Trophoblast cell (in vitro differentiated cells and primary cell): ENCODE data around the gene MSL1.

Experiments used
- DNase-seq, 2 donors: peaks; one replicate each; pipeline ENCODE4 v3.0.0-alpha.2; 2016
- H2AFZ ChIP-seq: 2 replicates; pipeline ENCODE4 v1.6.1; 2013; ENCODE audit warnings: low read length, moderate library complexity, mild to moderate bottlenecking; ENCODE audit not compliant: insufficient read depth, poor library complexity
- H2AK5ac ChIP-seq: 2 replicates; pipeline ENCODE4 v1.6.1; 2013; ENCODE audit warnings: mild to moderate bottlenecking, low read length
- H2BK120ac ChIP-seq: 2 replicates; pipeline ENCODE4 v1.6.1; 2013; ENCODE audit warnings: low read length, mild to moderate bottlenecking, moderate library complexity; ENCODE audit not compliant: insufficient read depth, poor library complexity
- H2BK12ac ChIP-seq: 2 replicates; pipeline ENCODE4 v1.6.1; 2013; ENCODE audit warnings: mild to moderate bottlenecking, low read length, moderate library complexity
- H2BK5ac ChIP-seq: 2 replicates; pipeline ENCODE4 v1.6.1; 2013; ENCODE audit warnings: low read length, low read depth, moderate library complexity, mild to moderate bottlenecking; ENCODE audit not compliant: poor library complexity
- H3K14ac ChIP-seq: 2 replicates; pipeline ENCODE4 v1.6.1; 2013; ENCODE audit warnings: mild to moderate bottlenecking, low read length
- H3K18ac ChIP-seq: 2 replicates; pipeline ENCODE4 v1.6.1; 2013; ENCODE audit warnings: mild to moderate bottlenecking, low read length
- H3K23ac ChIP-seq: 2 replicates; pipeline ENCODE4 v1.6.1; 2013; ENCODE audit warnings: low read length
- H3K27ac ChIP-seq: 2 replicates; pipeline ENCODE4 v1.5.1; 2013; ENCODE audit warnings: low read depth, mild to moderate bottlenecking, inconsistent platforms, low read length, moderate library complexity
- H3K27me3 ChIP-seq: 2 replicates; pipeline ENCODE4 v1.6.1; 2013; ENCODE audit warnings: inconsistent platforms, mild to moderate bottlenecking, low read length, moderate library complexity; ENCODE audit not compliant: insufficient read depth
- H3K36me3 ChIP-seq, 2 experiments: 1 replicate in 1 of 2; 2 replicates in 1 of 2; pipeline ENCODE4 v1.6.1; 2013; ENCODE audit warnings: low read length in 2 of 2, mild to moderate bottlenecking in 2 of 2, moderate library complexity in 1 of 2; ENCODE audit not compliant: insufficient read depth in 2 of 2, control insufficient read depth in 1 of 2
- H3K4ac ChIP-seq: 2 replicates; pipeline ENCODE4 v1.6.1; 2013; ENCODE audit warnings: low read depth, mild to moderate bottlenecking, low read length, moderate library complexity
- H3K4me1 ChIP-seq, 2 experiments: 1 replicate in 1 of 2; 2 replicates in 1 of 2; pipeline ENCODE4 v1.6.1; 2013; ENCODE audit warnings: low read length in 2 of 2, mild to moderate bottlenecking in 2 of 2, moderate library complexity in 1 of 2; ENCODE audit not compliant: insufficient read depth in 2 of 2, control insufficient read depth in 1 of 2
- H3K4me2 ChIP-seq: 2 replicates; pipeline ENCODE4 v1.6.1; 2013; ENCODE audit warnings: inconsistent platforms, mild to moderate bottlenecking, low read length, moderate library complexity
- H3K4me3 ChIP-seq: 2 replicates; pipeline ENCODE4 v1.5.1; 2013; ENCODE audit warnings: mild to moderate bottlenecking, low read depth, low read length, inconsistent platforms
- H3K79me1 ChIP-seq: one replicate; pipeline ENCODE4 v1.6.1; 2013; ENCODE audit warnings: low read length
- H3K79me2 ChIP-seq: 2 replicates; pipeline ENCODE4 v1.6.1; 2013; ENCODE audit warnings: low read length, mild to moderate bottlenecking; ENCODE audit not compliant: control insufficient read depth, insufficient read depth, poor library complexity
- H3K9ac ChIP-seq: 2 replicates; pipeline ENCODE4 v1.6.1; 2013; ENCODE audit warnings: mild to moderate bottlenecking, low read length
- H3K9me3 ChIP-seq: 2 replicates; pipeline ENCODE4 v1.6.1; 2013; ENCODE audit warnings: low read depth, mild to moderate bottlenecking, control low read depth, inconsistent platforms, low read length; ENCODE audit not compliant: insufficient read depth
- H4K12ac ChIP-seq: 2 replicates; pipeline ENCODE4 v1.6.1; 2013; ENCODE audit warnings: low read depth, mild to moderate bottlenecking, low read length, moderate library complexity
- H4K8ac ChIP-seq: 2 replicates; pipeline ENCODE4 v1.6.1; 2013; ENCODE audit warnings: low read depth, mild to moderate bottlenecking, low read length, moderate library complexity
- H4K91ac ChIP-seq: one replicate; pipeline ENCODE4 v1.6.1; 2013; ENCODE audit warnings: low read depth, mild to moderate bottlenecking, low read length, moderate library complexity
- WGBS: extraction: QIAGEN DNeasy Blood & Tissue Kit; methylation state at CpG from one replicate; pipeline ENCODE4 v1.1.7; 2013; ENCODE audit warnings: missing lambda C conversion rate; ENCODE audit not compliant: insufficient read length, insufficient coverage; ENCODE audit errors: extremely low coverage; 5-methylcytosine and 5-hydroxymethylcytosine counted together

The MSL1 gene

GRCh38 chr17:40173091-40173777 is 51.5 kb downstream of the MSL1 start:
- Histone ChIP-seq H3K4ac (no peak overlapping the region), H3K27me3 (no peaks in the 10 kb centered on the region), H2AK5ac (no peak overlapping the region), H3K9me3 (no peaks in the 10 kb centered on the region), H4K12ac (no peak overlapping the region), H3K79me1 (peaks cover 3% of the 10 kb centered on the region), H3K79me2 (no peaks in the 10 kb centered on the region), H3K4me2 (no peak overlapping the region), H2BK120ac (no peak overlapping the region), H3K4me1 (peaks cover 0 to 5% of the 10 kb centered on the region in 2 experiments), H3K14ac (no peak overlapping the region), H4K91ac (no peak overlapping the region), H3K23ac (no peak overlapping the region), H3K36me3 (peaks cover 23 to 40% of the 10 kb centered on the region in 2 experiments), H2AFZ (no peak overlapping the region), H2BK5ac (no peak overlapping the region), H4K8ac (no peak overlapping the region), H3K9ac (no peak overlapping the region), H3K27ac (no peak overlapping the region), H2BK12ac (no peak overlapping the region), H3K18ac (no peak overlapping the region), H3K4me3 (no peak overlapping the region)
- WGBS = no CpG with 5 or more reads among the region's 4 CpGs
- DNase-seq = peak; percentile 56 to 68

GRCh38 chr17:40173778-40174135 is 52.0 kb downstream of the MSL1 start:
- Histone ChIP-seq H3K79me1 (peaks cover 3% of the 10 kb centered on the region), H2BK5ac (no peak overlapping the region), H3K14ac (no peak overlapping the region), H3K4me1 (peaks cover 0 to 5% of the 10 kb centered on the region in 2 experiments), H3K9ac (no peak overlapping the region), H2BK120ac (no peak overlapping the region), H4K12ac (no peak overlapping the region), H2BK12ac (no peak overlapping the region), H3K79me2 (no peaks in the 10 kb centered on the region), H2AK5ac (no peak overlapping the region), H3K36me3 (peaks cover 21 to 36% of the 10 kb centered on the region in 2 experiments), H3K4me3 (no peak overlapping the region), H4K8ac (no peak overlapping the region), H3K18ac (no peak overlapping the region), H3K27ac (no peak overlapping the region), H3K9me3 (no peaks in the 10 kb centered on the region), H2AFZ (no peak overlapping the region), H3K27me3 (no peaks in the 10 kb centered on the region), H3K4ac (no peak overlapping the region), H3K4me2 (no peak overlapping the region), H4K91ac (no peak overlapping the region), H3K23ac (no peak overlapping the region)
- WGBS = no CpG with 5 or more reads among the region's 3 CpGs
- DNase-seq = no peak

- H2AK5ac ChIP-seq = no peak overlapping the region
- no CpG with 5 or more reads among the region's 1 CpG for WGBS
Measured at GRCh38 chr17:40174514-40174913, 52.7 kb downstream of the MSL1 start.

GRCh38 chr17:40175928-40176753 is 54.4 kb downstream of the MSL1 start:
- DNase-seq = no peak
- peaks cover 12 to 19% of the 10 kb centered on the region in 2 experiments for H3K36me3 ChIP-seq
- H4K12ac ChIP-seq = no peak overlapping the region

More at GRCh38 chr17:40174514-40174913, 52.7 kb downstream of the MSL1 start:
- no peaks in the 10 kb centered on the region for H3K27me3 ChIP-seq
- H3K4me3 ChIP-seq = no peak overlapping the region
- no peak overlapping the region for H3K27ac ChIP-seq
- no peaks in the 10 kb centered on the region for H3K79me2 ChIP-seq
- H2BK120ac ChIP-seq = no peak overlapping the region
- H4K8ac ChIP-seq = no peak overlapping the region
- H3K9me3 ChIP-seq = no peaks in the 10 kb centered on the region
- no peak overlapping the region for H3K4ac ChIP-seq
- no peak overlapping the region for H2AFZ ChIP-seq
- H3K14ac ChIP-seq = no peak overlapping the region
- H3K18ac ChIP-seq = no peak overlapping the region
- H2BK5ac ChIP-seq = no peak overlapping the region
- H3K36me3 ChIP-seq = peaks cover 18 to 32% of the 10 kb centered on the region in 2 experiments
- H3K23ac ChIP-seq = no peak overlapping the region
- DNase-seq = no peak
- H4K91ac ChIP-seq = no peak overlapping the region
- H3K9ac ChIP-seq = no peak overlapping the region
- H3K79me1 ChIP-seq = peaks cover 3% of the 10 kb centered on the region
- H2BK12ac ChIP-seq = no peak overlapping the region
- peaks cover 0 to 5% of the 10 kb centered on the region in 2 experiments for H3K4me1 ChIP-seq
- no peak overlapping the region for H4K12ac ChIP-seq
- H3K4me2 ChIP-seq = no peak overlapping the region

More at GRCh38 chr17:40175928-40176753, 54.4 kb downstream of the MSL1 start:
- Histone ChIP-seq H3K23ac (no peak overlapping the region), H3K4ac (no peak overlapping the region), H2AK5ac (no peak overlapping the region), H3K27me3 (no peaks in the 10 kb centered on the region), H3K9ac (no peak overlapping the region), H3K18ac (no peak overlapping the region), H4K8ac (no peak overlapping the region), H2BK120ac (no peak overlapping the region), H3K4me3 (no peak overlapping the region), H3K4me1 (peaks cover 0 to 5% of the 10 kb centered on the region in 2 experiments), H3K27ac (no peak overlapping the region), H3K79me2 (no peaks in the 10 kb centered on the region), H3K9me3 (no peaks in the 10 kb centered on the region), H3K4me2 (no peak overlapping the region), H4K91ac (no peak overlapping the region), H3K79me1 (peaks cover 3% of the 10 kb centered on the region), H2BK5ac (no peak overlapping the region), H2AFZ (no peak overlapping the region), H2BK12ac (no peak overlapping the region), H3K14ac (no peak overlapping the region)
- WGBS = 100% methylated on average over 1 of the region's 7 CpGs
